Measurements from ENCODE around the gene XYLT1.

XYLT1 gene

GRCh38 chr16:17403156-17403809, 67.5 kb downstream of the XYLT1 start:
- no peak for DNase-seq

DNA sequence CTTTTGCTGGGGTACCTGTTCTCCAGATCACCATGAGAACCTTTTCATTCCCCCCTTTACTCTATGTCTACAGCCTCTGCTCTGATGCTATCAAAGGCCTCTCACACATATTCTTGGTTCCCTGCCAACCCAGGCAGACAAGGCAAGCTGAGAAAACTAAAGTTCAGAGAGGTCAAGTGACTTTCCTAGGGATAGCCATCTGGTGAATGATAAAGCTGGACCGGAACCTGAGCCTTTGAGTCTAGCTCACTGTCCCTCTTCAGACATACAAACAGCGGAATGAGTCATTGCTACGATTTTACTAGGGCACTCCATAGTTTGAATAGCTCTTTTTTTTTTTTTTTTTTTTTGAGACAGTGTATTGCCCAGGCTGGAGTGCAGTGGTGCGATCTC, 73.3 kb downstream of the XYLT1 start:
- DNase-seq: no peak

- DNase-seq: no peak
Measured at GRCh38 chr16:17396762-17397498, 73.8 kb downstream of the XYLT1 start.

- no peak for DNase-seq
Measured at GRCh38 chr16:17395849-17396480, 74.8 kb downstream of the XYLT1 start.

- no peak for DNase-seq
Measured at GRCh38 chr16:17392857-17393692, 77.7 kb downstream of the XYLT1 start.

DNA sequence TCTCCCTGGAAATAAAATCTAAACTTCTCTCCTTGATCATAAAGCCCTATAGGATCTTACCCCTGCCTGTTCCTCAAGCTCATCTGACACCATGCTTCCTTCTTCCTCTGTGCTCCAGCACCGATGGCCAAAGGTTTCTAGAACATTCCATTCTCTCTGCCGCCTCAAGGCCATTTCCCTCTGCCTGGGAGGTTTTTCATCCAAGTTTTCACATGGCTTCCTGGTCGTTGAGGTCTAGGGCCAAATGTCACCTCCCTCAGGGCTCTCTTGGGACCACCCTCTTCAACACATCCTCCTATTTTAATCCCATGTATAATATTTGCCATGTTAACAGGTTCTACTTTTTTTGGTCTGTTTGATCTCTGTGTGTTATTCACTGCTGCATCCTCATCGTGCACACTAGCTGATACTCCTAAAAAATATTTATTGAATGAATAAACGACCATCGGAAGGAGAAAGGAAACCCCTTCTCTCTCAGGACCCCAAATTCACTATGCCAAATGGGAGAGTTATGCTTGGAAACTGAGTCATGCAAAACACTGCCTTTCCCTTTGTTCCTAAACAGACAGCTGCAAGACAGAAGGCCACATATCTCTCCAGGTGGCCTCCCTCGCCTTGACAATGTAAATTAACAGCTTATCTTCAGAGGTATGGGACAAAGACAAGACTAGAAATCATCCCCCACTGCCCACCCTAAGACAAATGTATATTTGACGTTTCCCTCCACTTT, 78.5 kb downstream of the XYLT1 start:
- DNase-seq: no peak

- no peak for DNase-seq
Measured at GRCh38 chr16:17391715-17392114, 79.0 kb downstream of the XYLT1 start.

DNA sequence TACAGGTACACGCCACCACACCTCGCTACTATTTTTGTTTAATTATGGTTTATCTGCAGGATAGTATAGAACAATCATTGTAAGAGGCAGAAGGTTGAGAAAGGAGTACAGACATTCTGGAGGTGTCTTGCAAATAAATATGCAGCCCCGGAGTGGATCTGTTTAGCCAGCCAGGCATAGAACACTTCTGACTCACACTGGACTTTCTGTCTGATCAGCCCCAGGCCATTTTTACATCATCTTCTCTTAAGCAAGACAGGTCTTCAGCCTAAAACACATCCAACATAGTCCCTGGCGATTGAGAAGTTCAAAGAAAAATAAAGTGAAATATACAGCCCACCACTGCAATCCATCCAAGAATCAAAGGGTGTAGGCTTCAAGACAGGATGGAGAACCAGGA, 81.4 kb downstream of the XYLT1 start:
- DNase-seq: no peak

DNA sequence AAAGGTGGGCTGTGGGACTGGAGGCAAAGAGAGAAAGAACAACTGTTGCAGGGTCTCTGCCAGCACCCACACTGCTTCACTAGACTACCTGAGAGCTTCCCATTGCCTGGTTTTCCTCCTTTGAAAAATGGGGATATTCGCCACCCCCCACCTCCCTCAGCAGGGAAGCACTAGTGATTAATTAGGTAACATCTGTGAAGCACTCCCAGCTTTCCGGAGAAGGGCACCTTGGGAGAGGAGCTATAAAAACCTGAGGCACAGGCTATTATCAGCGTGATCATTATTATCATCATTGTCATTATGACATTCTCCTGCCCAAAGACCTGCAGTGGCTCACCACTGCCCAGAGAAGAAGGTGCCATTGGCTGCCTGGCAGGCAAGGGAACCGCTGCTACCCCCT, 83.5 kb downstream of the XYLT1 start:
- no peak for DNase-seq

DNA sequence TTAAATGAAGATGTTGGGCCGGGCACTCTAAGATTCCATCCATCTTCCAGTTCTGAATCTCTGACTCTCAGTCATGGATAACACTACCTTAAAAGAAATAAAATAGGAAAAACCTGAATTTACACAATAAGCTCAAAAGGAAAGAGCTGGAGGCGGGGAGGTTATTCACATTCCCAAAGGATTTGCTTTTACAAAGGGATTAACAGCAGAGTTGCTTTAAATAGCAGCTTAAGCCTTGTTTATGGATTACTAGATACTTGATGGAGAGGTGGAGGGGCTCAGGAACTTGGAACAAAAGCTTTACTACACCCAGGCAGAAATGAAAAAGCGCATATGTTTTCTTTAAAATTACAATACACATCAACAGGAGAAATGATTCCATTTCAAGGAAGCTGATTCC, 84.5 kb downstream of the XYLT1 start:
- no peak for DNase-seq

GRCh38 chr16:17384471-17384870, 86.3 kb downstream of the XYLT1 start:
- DNase-seq: no peak

GRCh38 chr16:17382949-17383863, 87.6 kb downstream of the XYLT1 start:
- DNase-seq: no peak

GRCh38 chr16:17382514-17382913, 88.2 kb downstream of the XYLT1 start:
- DNase-seq: no peak

DNA sequence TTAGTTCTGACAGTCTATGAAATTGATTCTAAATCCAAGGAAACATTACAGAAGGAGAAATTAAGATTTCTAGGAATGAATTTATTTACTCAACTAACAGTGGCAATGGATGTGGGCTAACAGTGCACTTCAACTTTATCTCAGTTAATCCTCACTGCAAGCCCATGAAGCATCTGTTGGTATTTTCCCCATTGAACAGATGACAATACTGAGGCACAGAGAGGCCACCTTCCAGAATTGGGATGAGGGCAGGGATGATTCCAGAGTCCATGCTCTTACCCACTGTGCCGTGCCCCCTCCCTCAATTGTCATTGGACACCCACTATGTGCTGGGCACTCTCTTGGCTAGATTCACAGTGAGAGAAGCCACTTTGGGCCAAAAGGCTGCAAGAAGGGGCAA, 89.0 kb downstream of the XYLT1 start:
- no peak for DNase-seq

DNA sequence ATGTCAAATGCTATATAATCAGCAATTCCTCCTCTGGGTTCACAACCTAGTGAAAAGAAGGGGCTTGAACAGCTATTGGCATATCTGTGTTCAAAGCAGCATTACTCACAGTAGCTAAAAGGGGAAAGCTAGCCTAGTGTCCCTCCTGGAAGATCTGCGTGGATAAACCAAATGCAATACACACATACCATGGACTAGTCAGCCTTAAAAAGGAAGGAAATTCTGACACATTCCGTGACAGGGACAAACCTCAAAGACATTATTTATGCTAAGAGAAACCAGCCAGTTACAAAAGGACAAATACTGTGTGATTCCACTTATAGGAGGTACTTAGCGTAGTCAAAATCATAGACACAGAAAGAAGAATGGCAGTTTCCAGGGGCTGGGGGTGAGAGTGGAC, 90.1 kb downstream of the XYLT1 start:
- DNase-seq: no peak

- DNase-seq: no peak
Measured at GRCh38 chr16:17379121-17379571, 91.6 kb downstream of the XYLT1 start.

DNA sequence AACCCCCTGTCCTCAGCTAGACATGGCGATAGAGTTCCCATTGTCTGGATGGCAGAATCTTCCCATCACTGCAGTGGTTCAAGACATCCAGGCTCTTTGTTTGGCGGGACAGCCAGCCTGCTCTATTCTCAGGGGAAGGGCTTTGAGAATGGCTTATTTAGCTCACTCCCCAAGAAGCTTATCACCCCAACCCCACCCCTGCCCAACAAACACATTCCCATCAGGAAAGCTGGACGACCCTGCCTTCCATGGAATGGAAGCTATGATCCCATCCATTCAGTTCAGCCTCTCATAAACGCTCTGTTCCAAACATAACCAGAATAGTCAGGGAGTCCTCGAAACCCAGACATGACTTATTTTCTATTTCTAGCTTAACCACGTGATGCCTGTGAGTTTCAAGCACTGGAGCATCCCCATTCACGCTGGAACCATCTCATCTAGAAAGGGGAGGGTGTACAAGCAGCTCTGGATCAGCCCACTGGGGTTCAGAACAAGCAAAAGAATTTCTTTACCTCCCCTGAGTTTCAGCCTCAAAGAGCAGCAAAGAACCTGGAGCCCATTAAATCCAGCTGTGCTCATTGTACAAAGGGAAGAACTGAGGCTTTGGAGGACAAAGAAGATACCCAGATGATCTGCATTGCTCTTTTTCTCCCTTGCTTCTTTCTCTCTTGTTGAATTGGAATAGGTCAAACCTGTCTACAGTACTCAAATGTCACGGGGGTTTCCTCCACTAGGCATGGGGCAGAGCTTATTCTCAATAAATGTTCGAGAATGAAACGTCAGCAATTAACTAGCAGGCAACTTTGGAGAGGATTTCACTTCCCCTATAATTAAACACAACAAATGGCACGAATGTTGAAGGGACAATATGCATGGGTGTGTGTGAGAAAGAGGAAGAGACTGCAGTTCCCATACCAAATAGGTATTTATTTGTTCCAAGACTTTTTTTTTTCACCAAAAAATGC, 93.1 kb downstream of the XYLT1 start:
- no peak for DNase-seq

DNA sequence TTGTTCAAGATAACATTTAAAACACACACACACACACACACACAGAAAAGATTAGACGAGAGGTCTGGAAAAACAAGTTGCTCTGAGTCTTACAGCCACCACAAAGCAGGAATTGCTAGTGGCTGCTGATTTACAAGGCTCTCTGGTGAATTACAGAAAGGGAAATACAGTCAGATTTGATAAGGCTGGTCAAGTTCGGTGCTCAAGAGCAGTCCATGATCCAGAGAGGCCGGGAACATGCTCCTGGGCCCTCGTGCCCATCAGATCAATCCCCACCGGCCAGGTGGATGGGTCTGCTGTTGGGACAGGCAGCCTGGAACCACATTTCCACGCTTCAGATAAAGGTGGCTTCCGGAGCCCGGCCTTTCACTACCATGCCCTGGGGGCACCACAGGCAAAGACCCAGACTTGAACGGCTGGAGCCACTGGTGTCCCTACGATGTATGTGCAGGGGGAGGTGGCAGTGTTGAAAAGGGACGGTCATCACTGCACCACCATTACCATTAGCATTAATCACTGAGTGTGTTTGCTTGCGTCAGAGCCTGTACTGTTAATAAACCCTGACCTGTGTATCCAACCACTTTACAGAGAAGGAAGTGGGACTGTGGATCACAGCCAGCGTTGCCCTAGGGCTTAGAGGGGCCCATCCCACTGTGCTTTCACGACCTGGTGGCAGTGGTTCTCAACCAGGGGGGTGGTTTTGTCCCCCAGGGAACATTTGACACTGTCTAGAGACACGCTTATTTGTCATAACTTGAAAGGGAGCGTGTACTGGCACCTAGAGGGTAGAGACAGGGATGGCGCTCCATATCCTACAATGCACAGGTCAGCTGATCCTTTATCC, 95.1 kb downstream of the XYLT1 start:
- DNase-seq: no peak

Data from right kidney (tissue), 1 donor.